Stomach (tissue), 4 donors: ENCODE data around the gene GDI2.

ENCODE experiments used
- CTCF ChIP-seq, 7 experiments: fragments of 450-650 bp in 4 of 7; fragments of 200-600 bp in 3 of 7; sonication (generic) in 3 of 7; IDR thresholded peaks; one replicate each; pipeline ENCODE4 v1.5.1; 2016 to 2019; ENCODE audit warnings: antibody characterized with exemption in 7 of 7, control low read depth in 2 of 7, mild to moderate bottlenecking in 1 of 7
- EP300 ChIP-seq: sonication (generic); formaldehyde crosslinking; IDR thresholded peaks from one replicate; pipeline ENCODE4 v1.6.1; 2017; ENCODE audit warnings: antibody characterized with exemption
- POLR2A ChIP-seq, 4 donors: fragments of 450-650 bp; IDR thresholded peaks; one replicate each; pipeline ENCODE4 v1.6.1; 2016; ENCODE audit warnings: antibody characterized with exemption in 4 of 4, control low read depth in 2 of 4, mild to moderate bottlenecking in 1 of 4, moderate library complexity in 1 of 4
- POLR2AphosphoS5 ChIP-seq, 3 donors: sonication (generic); formaldehyde crosslinking; IDR thresholded peaks; one replicate each; pipeline ENCODE4 v1.6.1; 2016; ENCODE audit warnings: antibody characterized with exemption in 3 of 3

GRCh38 chr10:5806745-5807144 is 6.5 kb downstream of the GDI2 start:
- no peak for TF ChIP-seq CTCF (IDR thresholded peaks at IDR 0.05)
- no peak for TF ChIP-seq POLR2A (IDR thresholded peaks at IDR 0.05)
- TF ChIP-seq EP300: no peak
- no peak for TF ChIP-seq POLR2AphosphoS5 (IDR thresholded peaks at IDR 0.05)
